Activated naive CD8-positive, alpha-beta T cell treated with anti-CD3 and anti-CD28 coated beads for 36 hours (primary cell): Measurements from ENCODE around the gene DOCK6. TPM values are rescaled to one million over a fixed set of nuclear protein-coding genes. Genes with fewer than 3 reads are reported as not detected.
"Not testable (repeated sequence)": the region's sequence is repeated elsewhere in the genome, so short reads cannot be mapped to it uniquely, and the experiment has no call there.

ENCODE experiments used
- DNase-seq: peaks from one replicate; pipeline ENCODE4 v3.0.0; 2021
- H3K27ac Mint-ChIP-seq: one replicate; pipeline ENCODE4 v1.8.0; 2022; ENCODE audit warnings: mild to moderate bottlenecking, moderate library complexity, mixed read lengths
- H3K27me3 Mint-ChIP-seq: one replicate; pipeline ENCODE4 v1.8.0; 2022; ENCODE audit warnings: mild to moderate bottlenecking, mixed read lengths
- H3K36me3 Mint-ChIP-seq: one replicate; pipeline ENCODE4 v1.8.0; 2021; ENCODE audit warnings: mild to moderate bottlenecking, mixed read lengths
- H3K4me1 Mint-ChIP-seq: one replicate; pipeline ENCODE4 v1.8.0; 2021; ENCODE audit warnings: mixed read lengths
- H3K4me3 Mint-ChIP-seq: one replicate; pipeline ENCODE4 v1.8.0; 2022; ENCODE audit warnings: mild to moderate bottlenecking, moderate library complexity, mixed read lengths
- H3K9me3 Mint-ChIP-seq: one replicate; pipeline ENCODE4 v1.8.0; 2022; ENCODE audit warnings: mixed read lengths
- total RNA-seq, 2 experiments: library from RNA; stranded (reverse); gene quantifications; one replicate each; pipeline ENCODE4 v1.2.3, GENCODE V29; 2021

The DOCK6 gene
- total RNA-seq, 2 experiments from 2014 or later, result 3.3 to 4.8 TPM

GRCh38 chr19:11176466-11177193 lies 85.7 kb downstream of the DOCK6 start:
- no peaks in the 10 kb centered on the region for H3K9me3 Mint-ChIP-seq
- no peak overlapping the region for H3K4me3 Mint-ChIP-seq
- DNase-seq, result no peak
- H3K27me3 Mint-ChIP-seq, result peaks cover 7% of the 10 kb centered on the region
- H3K36me3 Mint-ChIP-seq, result no peaks in the 10 kb centered on the region
- H3K4me1 Mint-ChIP-seq, result peaks cover 6% of the 10 kb centered on the region
- H3K27ac Mint-ChIP-seq, result no peak overlapping the region

GRCh38 chr19:11175920-11176319 lies 86.4 kb downstream of the DOCK6 start:
- no peak for DNase-seq
- Mint-ChIP-seq H3K36me3 (no peaks in the 10 kb centered on the region), H3K9me3 (no peaks in the 10 kb centered on the region), H3K27me3 (peaks cover 7% of the 10 kb centered on the region), H3K4me3 (no peak overlapping the region), H3K4me1 (peaks cover 6% of the 10 kb centered on the region), H3K27ac (no peak overlapping the region)

GRCh38 chr19:11174336-11174735 lies 88.0 kb downstream of the DOCK6 start:
- Mint-ChIP-seq H3K4me1 (no peaks in the 10 kb centered on the region), H3K36me3 (no peaks in the 10 kb centered on the region), H3K27me3 (peaks cover 4% of the 10 kb centered on the region), H3K9me3 (no peaks in the 10 kb centered on the region), H3K27ac (no peak overlapping the region), H3K4me3 (no peak overlapping the region)
- DNase-seq, result no peak

GRCh38 chr19:11173516-11174155 lies 88.7 kb downstream of the DOCK6 start:
- Mint-ChIP-seq H3K4me1 (no peaks in the 10 kb centered on the region), H3K36me3 (no peaks in the 10 kb centered on the region), H3K27me3 (peaks cover 4% of the 10 kb centered on the region), H3K9me3 (no peaks in the 10 kb centered on the region), H3K27ac (no peak overlapping the region), H3K4me3 (no peak overlapping the region)
- DNase-seq, result no peak

GRCh38 chr19:11172576-11172975 lies 89.7 kb downstream of the DOCK6 start:
- no peak for DNase-seq
- Mint-ChIP-seq H3K4me1 (no peaks in the 10 kb centered on the region), H3K27me3 (peaks cover under 1% of the 10 kb centered on the region), H3K27ac (no peak overlapping the region), H3K9me3 (no peaks in the 10 kb centered on the region), H3K36me3 (no peaks in the 10 kb centered on the region), H3K4me3 (no peak overlapping the region)

- H3K27ac Mint-ChIP-seq, result no peak overlapping the region
- H3K9me3 Mint-ChIP-seq, result no peaks in the 10 kb centered on the region
- H3K4me1 Mint-ChIP-seq, result no peaks in the 10 kb centered on the region
- DNase-seq, result no peak
- H3K4me3 Mint-ChIP-seq, result no peak overlapping the region
- no peaks in the 10 kb centered on the region for H3K36me3 Mint-ChIP-seq
- no peaks in the 10 kb centered on the region for H3K27me3 Mint-ChIP-seq
Observed at GRCh38 chr19:11171144-11171543, 91.2 kb downstream of the DOCK6 start.

- DNase-seq, result no peak
- Mint-ChIP-seq H3K27ac (no peak overlapping the region), H3K4me3 (no peak overlapping the region), H3K9me3 (no peaks in the 10 kb centered on the region), H3K36me3 (no peaks in the 10 kb centered on the region), H3K4me1 (no peaks in the 10 kb centered on the region), H3K27me3 (no peaks in the 10 kb centered on the region)
Observed at GRCh38 chr19:11169896-11170678, 92.2 kb downstream of the DOCK6 start.

GRCh38 chr19:11168568-11168967 lies 93.8 kb downstream of the DOCK6 start:
- DNase-seq, result no peak
- H3K27me3 Mint-ChIP-seq, result no peaks in the 10 kb centered on the region
- no peaks in the 10 kb centered on the region for H3K4me1 Mint-ChIP-seq
- no peaks in the 10 kb centered on the region for H3K9me3 Mint-ChIP-seq
- no peaks in the 10 kb centered on the region for H3K36me3 Mint-ChIP-seq
- H3K27ac Mint-ChIP-seq, result no peak overlapping the region
- no peak overlapping the region for H3K4me3 Mint-ChIP-seq

- H3K27me3 Mint-ChIP-seq, result no peaks in the 10 kb centered on the region
- no peak overlapping the region for H3K4me3 Mint-ChIP-seq
- H3K9me3 Mint-ChIP-seq, result no peaks in the 10 kb centered on the region
- no peaks in the 10 kb centered on the region for H3K4me1 Mint-ChIP-seq
- no peaks in the 10 kb centered on the region for H3K36me3 Mint-ChIP-seq
- no peak overlapping the region for H3K27ac Mint-ChIP-seq
- no peak for DNase-seq
Observed at GRCh38 chr19:11166281-11167142, 95.8 kb downstream of the DOCK6 start.

- Mint-ChIP-seq H3K36me3 (no peaks in the 10 kb centered on the region), H3K9me3 (no peaks in the 10 kb centered on the region), H3K27ac (no peak overlapping the region), H3K4me1 (no peaks in the 10 kb centered on the region), H3K4me3 (no peak overlapping the region), H3K27me3 (no peaks in the 10 kb centered on the region)
- DNase-seq, result no peak
Observed at GRCh38 chr19:11165486-11166030, 96.8 kb downstream of the DOCK6 start.

- Mint-ChIP-seq H3K4me3 (no peak overlapping the region), H3K36me3 (no peaks in the 10 kb centered on the region), H3K27ac (no peak overlapping the region), H3K4me1 (no peaks in the 10 kb centered on the region), H3K27me3 (no peaks in the 10 kb centered on the region), H3K9me3 (no peaks in the 10 kb centered on the region)
- no peak for DNase-seq
Observed at GRCh38 chr19:11164879-11165406, 97.4 kb downstream of the DOCK6 start.

GRCh38 chr19:11164296-11164695 lies 98.0 kb downstream of the DOCK6 start:
- H3K27me3 Mint-ChIP-seq, result no peaks in the 10 kb centered on the region
- H3K27ac Mint-ChIP-seq, result no peak overlapping the region
- no peak overlapping the region for H3K4me3 Mint-ChIP-seq
- no peaks in the 10 kb centered on the region for H3K9me3 Mint-ChIP-seq
- no peak for DNase-seq
- H3K4me1 Mint-ChIP-seq, result no peaks in the 10 kb centered on the region
- H3K36me3 Mint-ChIP-seq, result no peaks in the 10 kb centered on the region

- H3K27me3 Mint-ChIP-seq, DNase-seq, H3K4me3 Mint-ChIP-seq, H3K9me3 Mint-ChIP-seq, H3K27ac Mint-ChIP-seq, H3K36me3 Mint-ChIP-seq, H3K4me1 Mint-ChIP-seq: not testable (repeated sequence)
Observed at GRCh38 chr19:11160440-11160768, 101.9 kb downstream of the DOCK6 start.

GRCh38 chr19:11159598-11160439 lies 102.5 kb downstream of the DOCK6 start:
- H3K27ac Mint-ChIP-seq, result no peak overlapping the region
- no peaks in the 10 kb centered on the region for H3K27me3 Mint-ChIP-seq
- H3K36me3 Mint-ChIP-seq, result peaks cover 1% of the 10 kb centered on the region
- peaks cover 4% of the 10 kb centered on the region for H3K4me1 Mint-ChIP-seq
- H3K4me3 Mint-ChIP-seq, result no peak overlapping the region
- no peaks in the 10 kb centered on the region for H3K9me3 Mint-ChIP-seq
- DNase-seq, result no peak
